Gastroesophageal sphincter (tissue), 3 donors: Measurements from ENCODE around the gene B3GNT2.

Experiments used
- CTCF ChIP-seq, 4 experiments: fragments of 200-600 bp in 2 of 4; fragments of 450-650 bp in 2 of 4; sonication (generic) in 1 of 4; IDR thresholded peaks; one replicate each; pipeline ENCODE4 v1.5.1; 2017 to 2019; ENCODE audit warnings: antibody characterized with exemption in 4 of 4, mild to moderate bottlenecking in 2 of 4, moderate library complexity in 2 of 4
- EP300 ChIP-seq: sonication (generic); formaldehyde crosslinking; IDR thresholded peaks from one replicate; pipeline ENCODE4 v1.6.1; 2017; ENCODE audit warnings: antibody characterized with exemption, mild to moderate bottlenecking
- POLR2A ChIP-seq, 2 donors: fragments of 450-650 bp; IDR thresholded peaks; one replicate each; pipeline ENCODE4 v1.6.1; 2017; ENCODE audit warnings: antibody characterized with exemption in 2 of 2, mild to moderate bottlenecking in 2 of 2, moderate library complexity in 1 of 2
- POLR2AphosphoS5 ChIP-seq: sonication (generic); formaldehyde crosslinking; IDR thresholded peaks from one replicate; pipeline ENCODE4 v1.6.1; 2017; ENCODE audit warnings: antibody characterized with exemption

GRCh38 chr2:62185475-62186155 is 10.3 kb upstream of the B3GNT2 start:
- no peak for TF ChIP-seq POLR2AphosphoS5
- TF ChIP-seq CTCF (IDR thresholded peaks at IDR 0.05): no peak
- no peak for TF ChIP-seq POLR2A (IDR thresholded peaks at IDR 0.05)
- no peak for TF ChIP-seq EP300
